GF-D8 (cell line): ENCODE measurements around the gene EDC3.

Source experiments
- DNase-seq: peaks from one replicate; lab custom pipeline; 2025; lab: John Stamatoyannopoulos, UW

Gene EDC3

GRCh38 chr15:74626752-74627692 is 68.8 kb downstream of the EDC3 start:
- no peak for DNase-seq

GRCh38 chr15:74626336-74626735 is 69.5 kb downstream of the EDC3 start:
- DNase-seq: no peak

GRCh38 chr15:74625693-74626092 is 70.1 kb downstream of the EDC3 start:
- no peak for DNase-seq

GRCh38 chr15:74624020-74624602 is 71.7 kb downstream of the EDC3 start:
- DNase-seq: no peak

GRCh38 chr15:74622758-74623157 is 73.1 kb downstream of the EDC3 start:
- DNase-seq: no peak

GRCh38 chr15:74621936-74622335 is 73.9 kb downstream of the EDC3 start:
- no peak for DNase-seq

- no peak for DNase-seq
Observed at GRCh38 chr15:74621546-74621920, 74.3 kb downstream of the EDC3 start.

GRCh38 chr15:74620636-74621545 is 74.9 kb downstream of the EDC3 start:
- DNase-seq: peak; percentile 31

- DNase-seq: no peak
Observed at GRCh38 chr15:74619916-74620635, 75.7 kb downstream of the EDC3 start.

GRCh38 chr15:74618841-74619596 is 76.8 kb downstream of the EDC3 start:
- DNase-seq: no peak

- DNase-seq: no peak
Observed at GRCh38 chr15:74616996-74617395, 78.8 kb downstream of the EDC3 start.

- DNase-seq: peak; percentile 69
Observed at GRCh38 chr15:74616366-74616939, 79.4 kb downstream of the EDC3 start.

- peak; percentile 61 for DNase-seq
Observed at GRCh38 chr15:74615508-74616365, 80.1 kb downstream of the EDC3 start, which contains the start of gene CLK3. CLK3 (plus strand) TSS chr15:74615836; CDS start chr15:74619197, 3,361 bp downstream.

GRCh38 chr15:74614744-74615507 is 80.9 kb downstream of the EDC3 start:
- no peak for DNase-seq

GRCh38 chr15:74613953-74614743 is 81.7 kb downstream of the EDC3 start:
- no peak for DNase-seq

- no peak for DNase-seq
Observed at GRCh38 chr15:74613089-74613952, 82.5 kb downstream of the EDC3 start.

- no peak for DNase-seq
Observed at GRCh38 chr15:74612677-74613076, 83.1 kb downstream of the EDC3 start.
